Kidney glomerular epithelial cell (primary cell): ENCODE data around the gene TAP2.

Experiments used
- DNase-seq: peaks from one replicate; lab custom pipeline; 2025; lab: John Stamatoyannopoulos, UW

Gene TAP2

DNA sequence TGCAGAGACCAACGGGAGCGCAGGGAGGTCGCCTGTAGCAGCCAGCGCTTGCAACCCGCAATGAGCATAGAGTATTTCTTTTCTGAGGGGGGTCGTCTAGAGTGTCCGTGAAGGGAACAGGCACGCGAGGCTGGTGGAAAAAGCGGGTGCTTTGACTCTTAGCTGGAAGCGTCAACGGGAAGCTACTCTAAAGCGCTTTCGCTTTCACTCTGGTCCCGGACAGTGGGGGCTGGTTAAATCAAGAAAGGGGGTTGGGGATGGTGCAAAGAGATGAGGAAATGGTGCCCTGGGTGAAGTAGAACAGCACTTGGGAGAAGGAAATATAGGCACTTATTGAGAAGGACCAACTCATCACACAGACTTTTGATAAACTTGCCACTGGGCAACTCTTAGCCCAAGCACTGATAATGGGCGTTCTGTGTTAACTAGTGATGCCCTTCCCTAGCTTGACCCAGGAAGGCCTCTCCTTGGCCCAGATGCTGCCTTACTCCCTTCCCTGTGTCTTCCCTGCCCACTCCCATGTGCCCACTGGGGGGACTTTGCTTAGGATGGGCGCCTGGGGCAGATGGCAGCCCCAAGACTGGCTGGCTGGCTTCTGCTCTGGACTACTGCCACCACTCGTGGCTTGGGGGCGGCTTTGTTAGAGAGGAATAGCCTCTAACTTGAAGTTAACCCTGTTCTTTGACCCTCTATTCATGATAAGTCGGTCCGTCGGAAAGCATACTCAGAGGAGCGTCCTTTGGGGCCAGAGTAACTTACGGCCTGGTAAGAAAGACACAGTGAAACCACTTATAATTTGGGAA is 16.0 kb upstream of the TAP2 start:
- no peak for DNase-seq

DNA sequence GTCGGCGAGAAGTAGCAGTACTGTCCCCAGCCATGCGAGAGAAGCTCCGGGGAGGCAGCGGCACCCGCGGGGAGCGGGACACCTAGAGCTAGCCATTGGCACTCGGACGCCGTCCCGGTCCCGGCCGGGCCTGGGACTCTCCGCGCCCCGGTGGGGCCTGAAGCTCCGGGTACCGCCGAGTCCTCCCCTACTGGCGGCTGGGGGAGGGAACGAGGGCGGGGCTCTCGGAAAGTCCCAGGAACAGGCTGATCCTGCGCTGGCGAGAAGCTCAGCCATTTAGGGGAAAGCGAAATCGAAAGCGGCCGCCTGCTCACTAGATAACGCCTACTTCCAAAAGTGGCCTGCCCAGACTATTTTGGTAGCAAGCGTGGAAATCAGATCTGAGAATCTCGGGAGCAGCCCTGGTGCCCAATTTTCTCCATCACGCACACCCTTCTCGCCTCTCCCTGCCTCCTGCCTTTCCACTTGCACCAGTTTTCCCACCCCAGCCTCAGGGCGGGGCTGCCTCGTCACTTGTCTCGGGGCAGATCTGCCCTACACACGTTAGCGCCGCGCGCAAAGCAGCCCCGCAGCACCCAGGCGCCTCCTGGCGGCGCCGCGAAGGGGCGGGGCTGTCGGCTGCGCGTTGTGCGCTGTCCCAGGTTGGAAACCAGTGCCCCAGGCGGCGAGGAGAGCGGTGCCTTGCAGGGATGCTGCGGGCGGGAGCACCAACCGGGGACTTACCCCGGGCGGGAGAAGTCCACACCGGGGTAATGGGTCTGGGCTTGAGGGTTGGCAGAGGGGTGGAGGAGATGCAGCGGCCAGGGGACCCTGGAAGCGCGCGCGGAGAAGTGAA is 15.2 kb upstream of the TAP2 start, which contains the start of the genes PSMB9 and TAP1:
Gene PSMB9, plus strand, starts transcription at position 652 of the 835 bp plus-strand sequence. Its CDS starts 38 bp downstream, at position 690.
Gene TAP1, minus strand, starts transcription at position 164 of the 835 bp plus-strand sequence. Its CDS starts 68 bp downstream, at position 96.
- DNase-seq, result peak; percentile 95

DNA sequence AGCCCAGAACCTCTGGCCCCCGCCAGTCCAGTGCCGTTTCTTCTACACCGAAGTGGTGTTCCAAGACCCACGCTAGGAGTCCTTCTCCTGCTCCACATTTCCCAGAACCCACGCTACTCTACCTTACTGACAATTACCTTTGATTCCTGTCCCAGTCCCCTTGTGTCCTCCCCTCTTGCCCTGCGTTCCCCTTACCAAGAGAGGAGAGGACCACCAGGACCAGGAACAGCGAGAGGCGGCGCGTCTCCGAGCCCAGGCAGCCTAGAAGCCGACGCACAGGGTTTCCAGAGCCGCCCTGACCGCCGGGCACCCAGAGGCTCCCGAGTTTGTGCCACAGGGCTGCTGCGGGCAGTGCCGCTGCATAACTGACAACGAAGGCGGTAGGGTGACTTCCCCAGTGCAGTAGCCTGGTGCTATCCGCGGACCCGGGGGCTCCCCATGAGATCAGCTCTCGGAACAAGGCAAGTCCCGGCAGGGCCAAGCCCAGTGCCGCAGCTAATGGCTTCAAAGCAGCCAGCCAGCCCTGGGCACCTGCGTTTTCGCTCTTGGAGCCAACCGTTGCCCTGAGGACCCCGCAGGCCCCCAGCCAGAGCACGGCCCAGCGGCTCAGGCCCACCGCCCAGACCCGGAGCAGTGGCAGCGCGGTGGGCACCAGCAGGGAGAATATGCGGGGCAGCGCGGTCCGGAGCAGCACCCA is 14.5 kb upstream of the TAP2 start:
- peak; percentile 7 for DNase-seq

DNA sequence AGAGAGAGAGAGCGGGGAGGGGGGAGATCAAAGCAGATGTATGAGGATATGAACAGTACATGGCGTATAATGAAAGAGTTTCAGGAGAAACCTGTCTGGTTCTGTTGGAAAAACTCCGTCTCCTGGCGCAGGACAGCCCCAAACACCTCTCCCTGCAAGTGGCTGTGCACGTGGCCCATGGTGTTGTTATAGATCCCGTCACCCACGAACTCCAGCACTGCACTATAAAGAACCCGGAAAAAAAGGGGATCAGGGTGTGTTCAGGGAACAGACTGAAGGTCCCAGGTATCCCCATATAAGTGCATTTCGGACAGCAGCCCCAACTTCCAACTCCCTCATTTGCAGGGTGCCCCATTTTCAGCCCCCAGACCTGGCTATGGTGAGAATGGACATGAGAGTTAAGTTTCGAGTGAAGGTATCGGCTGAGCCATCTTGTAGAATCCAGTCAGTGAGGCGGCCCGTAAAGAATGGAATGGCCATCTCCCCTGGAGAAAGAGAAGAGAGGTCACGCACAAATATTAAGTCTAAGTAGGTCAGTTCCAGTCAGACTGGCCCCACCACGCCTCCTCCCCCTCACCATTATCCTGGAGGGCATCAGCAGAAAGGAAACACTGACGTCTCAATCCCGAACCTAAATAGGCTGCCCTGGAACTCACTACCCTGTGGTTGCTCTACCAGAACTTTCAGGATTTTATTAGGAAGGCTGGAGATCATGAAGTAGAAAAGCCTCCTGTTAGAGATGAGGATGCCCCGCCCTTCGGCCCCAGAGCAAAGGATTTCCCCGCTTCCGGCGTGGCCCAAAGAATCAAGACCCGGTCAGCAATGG is 13.7 kb upstream of the TAP2 start:
- no peak for DNase-seq

DNA sequence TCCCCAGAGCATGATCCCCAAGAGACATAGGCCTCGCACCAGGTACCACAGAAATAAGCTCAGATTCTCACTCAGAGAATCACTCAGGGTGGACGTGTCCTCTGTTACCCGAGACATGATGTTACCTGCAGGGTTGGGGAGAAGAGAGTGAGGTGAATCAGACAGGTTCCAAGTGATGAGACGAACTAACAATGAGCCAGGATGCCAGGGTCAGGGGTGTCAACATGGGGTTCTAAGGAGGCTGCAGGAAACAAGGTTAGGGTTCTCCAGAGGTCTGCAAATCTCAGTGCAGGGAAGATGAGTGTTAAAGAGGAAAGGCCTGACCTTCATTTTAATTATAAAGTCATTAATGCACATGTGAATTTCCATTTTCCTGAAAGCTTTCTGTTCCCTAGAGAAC is 12.5 kb upstream of the TAP2 start:
- no peak for DNase-seq

DNA sequence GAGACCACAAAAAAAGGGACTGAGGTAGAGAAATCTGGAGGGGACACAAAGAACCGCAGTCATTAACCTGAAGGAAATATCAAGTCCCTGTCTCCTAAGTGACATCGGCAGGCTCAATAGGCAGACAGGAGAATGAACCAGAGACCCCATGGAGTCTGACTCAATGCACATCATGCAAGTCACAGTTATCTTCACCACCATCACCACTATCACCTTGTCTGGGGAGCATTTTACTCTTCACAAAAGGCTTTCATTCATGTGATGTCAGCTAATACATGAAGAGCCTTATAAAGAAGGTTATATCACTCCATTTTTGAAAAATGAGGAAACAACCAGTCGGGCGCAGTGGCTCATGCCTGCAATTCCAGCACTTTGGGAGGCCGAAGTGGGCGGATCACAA is 10.6 kb upstream of the TAP2 start:
- DNase-seq, result no peak

DNA sequence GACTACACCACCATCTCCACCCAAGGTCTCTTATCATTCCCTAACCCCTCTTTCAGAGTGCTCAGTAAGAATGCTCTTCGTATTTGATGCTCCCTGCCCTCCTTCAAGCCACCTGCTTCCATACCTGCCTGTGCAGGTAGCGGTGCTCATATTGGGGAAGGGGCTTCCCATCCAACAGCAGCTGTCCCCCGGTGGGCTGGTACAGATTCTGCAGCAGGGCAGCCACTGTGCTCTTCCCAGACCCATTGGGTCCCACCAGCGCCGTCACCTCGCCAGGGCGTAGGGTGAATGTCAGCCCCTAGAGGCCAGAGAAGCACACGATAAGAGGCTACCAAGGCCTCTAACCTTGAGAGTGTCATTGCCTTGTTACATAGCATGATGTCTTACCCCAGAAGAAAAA is 9.3 kb upstream of the TAP2 start:
- DNase-seq, result no peak

DNA sequence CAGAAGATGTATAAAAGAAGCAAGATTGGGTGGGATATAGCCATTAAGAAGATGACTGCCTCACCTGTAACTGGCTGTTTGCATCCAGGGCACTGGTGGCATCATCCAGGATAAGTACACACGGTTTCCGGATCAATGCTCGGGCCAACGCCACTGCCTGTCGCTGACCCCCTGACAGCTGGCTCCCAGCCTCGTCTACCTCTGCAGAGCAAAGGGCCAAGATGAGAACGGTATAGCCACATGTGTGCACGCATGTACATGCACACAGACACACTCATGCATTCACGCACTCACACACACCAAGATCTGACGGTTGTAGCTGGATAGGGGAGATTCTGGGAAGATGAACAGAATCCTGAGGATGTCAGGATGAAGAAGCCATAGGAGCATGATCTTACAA is 8.5 kb upstream of the TAP2 start:
- DNase-seq, result no peak

DNA sequence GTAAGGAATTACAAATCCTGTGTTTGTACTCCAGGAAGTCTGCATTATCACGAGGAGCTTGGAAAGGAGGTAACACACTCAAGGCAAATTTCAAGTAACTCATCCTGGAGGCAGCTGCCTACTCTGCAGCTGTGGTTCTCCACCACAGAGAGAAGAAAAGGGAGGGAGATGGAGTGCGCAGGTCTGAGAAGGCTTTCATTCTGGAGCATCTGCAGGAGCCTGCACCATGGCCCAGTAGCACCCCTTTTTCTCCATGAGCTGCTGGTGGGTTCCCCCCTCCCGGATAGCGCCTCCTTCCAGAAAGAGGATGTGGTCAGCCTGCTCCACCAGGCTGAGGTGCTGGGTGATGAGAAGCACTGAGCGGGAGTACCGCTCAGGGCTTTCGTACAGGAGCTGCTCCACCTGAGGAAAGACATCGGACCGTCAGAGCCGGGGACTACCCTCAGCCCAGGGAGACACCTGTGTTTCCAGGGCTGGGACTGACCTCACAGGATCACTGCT is 6.9 kb upstream of the TAP2 start:
- DNase-seq, result no peak

DNA sequence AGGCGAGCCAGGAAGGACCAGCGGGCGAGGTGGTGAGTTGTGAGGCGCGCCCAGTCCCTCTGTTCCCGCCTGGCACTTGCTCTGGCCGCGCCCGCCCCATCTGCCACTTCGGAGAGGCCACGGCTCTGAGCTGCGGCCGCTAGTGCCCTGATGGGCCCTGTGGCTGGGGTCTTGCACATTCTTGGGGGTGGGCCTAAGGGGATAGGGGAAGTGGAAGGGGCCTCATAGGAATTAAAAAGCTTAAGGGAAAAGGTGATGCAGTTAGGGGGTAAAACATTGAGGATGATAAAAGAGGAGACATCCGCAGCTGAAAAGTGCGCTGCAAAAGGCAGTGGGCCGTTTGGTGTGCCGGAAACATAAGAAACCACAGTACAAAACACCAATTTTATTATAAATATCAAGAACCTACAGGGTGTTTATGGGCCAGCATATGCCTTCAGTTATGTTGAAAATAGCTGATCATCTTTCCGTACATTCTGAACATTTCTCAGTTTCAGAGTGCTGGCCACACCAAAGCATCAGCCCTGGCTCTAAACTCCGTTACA is 6.4 kb upstream of the TAP2 start:
- DNase-seq, result no peak

DNA sequence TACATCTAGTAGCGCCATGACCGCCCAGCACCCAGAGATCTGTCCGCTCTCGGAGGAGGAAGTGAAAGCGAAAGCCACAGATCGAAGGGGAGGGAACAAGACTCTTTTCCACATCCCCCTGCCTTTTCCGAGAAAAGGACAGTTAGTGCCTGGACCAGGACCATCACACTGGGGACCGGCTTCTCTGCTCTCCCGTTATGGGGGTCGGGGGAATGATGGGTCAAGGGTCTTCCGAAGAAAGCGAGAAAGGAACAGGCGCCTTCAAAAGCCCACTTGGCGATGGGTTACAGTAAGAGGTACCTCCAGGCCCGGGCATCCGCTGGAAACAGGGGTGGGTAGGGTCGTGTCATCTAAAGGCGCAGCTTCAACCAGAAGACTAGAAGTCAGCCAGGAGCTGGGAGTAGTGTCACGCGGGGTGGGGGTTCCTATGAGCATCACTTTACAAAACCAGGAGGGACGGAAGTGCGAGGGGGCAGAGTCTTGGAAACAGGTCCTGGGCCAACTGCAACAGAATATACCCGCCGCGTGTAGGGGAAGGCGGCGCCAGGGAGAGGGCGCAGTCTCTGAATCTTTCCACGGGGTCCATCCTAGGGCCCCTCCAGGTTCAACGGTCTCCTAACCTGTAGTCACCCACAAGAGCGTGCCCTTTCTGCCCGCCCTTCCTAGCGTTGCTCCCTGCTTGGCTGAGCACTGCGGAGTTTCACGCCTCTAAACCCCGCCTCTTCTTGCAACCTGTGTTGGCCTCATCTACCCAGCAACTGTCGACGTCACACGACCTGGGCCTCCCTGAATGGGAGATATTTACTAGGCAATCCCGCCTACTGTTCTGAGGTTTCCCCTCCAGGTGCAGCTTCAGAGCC is 5.7 kb upstream of the TAP2 start, which contains the start of gene PSMB8:
Gene PSMB8, minus strand, starts transcription at position 69 of the 860 bp plus-strand sequence. Its CDS starts 51 bp downstream, at position 18.
- DNase-seq, result peak; percentile 91

DNA sequence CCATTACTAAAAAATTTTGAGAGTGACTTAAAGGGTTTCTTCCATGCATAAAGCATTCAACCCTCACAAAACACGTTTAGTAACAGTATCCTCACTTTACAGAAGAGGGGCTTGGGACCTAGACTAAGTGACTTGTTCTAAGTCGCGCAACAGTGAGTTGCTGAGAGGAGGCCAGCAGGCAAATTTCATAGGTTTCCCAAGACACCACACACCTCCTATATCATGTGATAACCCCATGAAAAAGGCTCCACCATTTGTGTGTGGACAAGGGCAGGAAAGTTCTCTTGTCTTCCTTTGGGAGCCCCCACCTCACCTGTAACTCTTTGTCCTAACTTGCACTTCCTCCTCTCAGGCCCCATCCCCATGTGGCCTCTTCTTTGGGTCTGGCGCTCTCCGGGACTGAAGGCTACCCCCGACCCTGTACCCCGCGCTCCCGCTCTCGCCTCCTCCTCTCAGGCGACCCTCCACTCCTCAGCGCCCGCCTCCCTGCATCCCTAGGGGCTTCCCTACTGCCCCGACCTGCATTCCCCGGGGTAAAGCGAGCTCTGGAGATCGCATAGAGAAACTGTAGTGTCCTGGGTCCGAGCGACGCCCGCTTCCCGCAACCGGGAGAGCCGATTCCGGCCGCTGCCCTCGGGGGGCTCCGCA is 4.9 kb upstream of the TAP2 start:
- no peak for DNase-seq

DNA sequence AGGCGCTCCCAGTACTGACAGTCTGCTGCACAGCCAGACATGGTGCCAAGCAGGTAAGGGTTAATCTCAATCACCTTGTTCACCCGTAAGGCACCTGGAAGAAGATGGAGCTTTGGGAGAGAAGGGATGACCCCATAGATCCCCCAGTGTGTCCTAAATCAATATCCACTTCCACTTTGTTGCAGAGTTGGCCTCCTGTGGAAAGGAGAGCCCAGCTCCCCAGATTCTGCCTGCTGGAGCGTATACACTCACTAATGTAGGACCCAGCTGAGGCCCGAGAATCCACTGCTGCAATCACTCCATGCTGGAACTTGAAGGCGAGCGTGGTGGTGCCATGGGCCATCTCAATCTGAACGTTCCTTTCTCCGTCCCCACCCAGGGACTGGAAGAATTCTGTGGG is 4.2 kb upstream of the TAP2 start:
- DNase-seq, result no peak

DNA sequence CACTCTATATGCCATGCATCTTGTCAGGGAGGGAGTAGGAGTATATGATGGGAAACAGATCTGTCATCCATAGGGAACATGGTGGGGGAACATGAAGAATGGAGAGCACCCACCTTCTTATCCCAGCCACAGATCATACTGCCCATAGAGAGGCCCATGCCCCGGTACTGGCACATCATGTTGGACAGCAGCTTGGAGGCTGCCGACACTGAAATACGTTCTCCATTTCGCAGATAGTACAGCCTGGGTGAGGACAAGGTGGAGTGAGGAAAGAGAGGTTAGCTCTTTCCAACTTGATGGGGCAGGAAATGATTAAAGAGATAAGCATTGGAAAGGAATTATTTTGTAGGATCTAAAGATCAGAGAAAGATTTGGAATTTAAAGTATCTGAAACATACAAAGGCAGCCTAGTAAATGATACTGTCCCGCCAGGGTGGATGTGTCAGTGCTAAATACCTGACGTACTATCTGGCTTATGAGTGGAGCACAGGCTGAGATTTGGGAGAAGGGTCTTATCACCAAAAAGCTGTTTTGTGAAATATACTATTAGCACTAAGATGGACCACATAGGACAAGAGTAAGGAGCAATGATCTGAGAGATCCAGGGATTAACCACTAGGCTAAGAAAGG is 3.6 kb upstream of the TAP2 start:
- DNase-seq, result no peak

DNA sequence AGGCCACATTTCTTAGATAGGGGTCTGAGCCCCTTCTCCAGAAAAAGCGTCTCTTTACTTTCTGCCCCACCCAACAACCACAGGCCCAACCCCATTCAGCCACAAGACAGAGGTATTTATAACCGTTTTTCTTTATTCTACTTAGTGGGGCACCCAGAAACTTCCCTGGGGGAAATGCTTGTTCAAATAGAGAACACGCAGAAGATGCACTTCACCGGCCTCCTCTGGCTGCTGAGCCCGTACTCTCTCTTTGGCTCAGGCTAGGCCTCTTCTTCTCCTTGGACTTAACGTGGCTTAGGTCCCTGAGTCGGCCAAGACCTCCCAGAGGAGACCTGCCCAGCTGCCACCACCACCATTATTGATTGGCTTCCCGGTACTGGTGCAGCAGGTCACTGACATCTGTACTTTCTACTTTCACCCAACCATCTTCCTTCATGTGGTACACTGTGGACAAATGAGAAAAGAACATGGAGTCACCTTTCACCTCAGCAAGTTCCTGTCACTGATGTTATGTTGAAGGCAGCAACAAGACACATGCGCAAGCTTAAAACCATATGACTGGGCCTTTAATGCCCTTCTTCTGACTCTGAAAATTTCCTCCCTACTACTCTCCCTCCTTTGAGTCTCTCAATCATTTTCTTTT is 2.2 kb upstream of the TAP2 start:
- DNase-seq, result no peak

DNA sequence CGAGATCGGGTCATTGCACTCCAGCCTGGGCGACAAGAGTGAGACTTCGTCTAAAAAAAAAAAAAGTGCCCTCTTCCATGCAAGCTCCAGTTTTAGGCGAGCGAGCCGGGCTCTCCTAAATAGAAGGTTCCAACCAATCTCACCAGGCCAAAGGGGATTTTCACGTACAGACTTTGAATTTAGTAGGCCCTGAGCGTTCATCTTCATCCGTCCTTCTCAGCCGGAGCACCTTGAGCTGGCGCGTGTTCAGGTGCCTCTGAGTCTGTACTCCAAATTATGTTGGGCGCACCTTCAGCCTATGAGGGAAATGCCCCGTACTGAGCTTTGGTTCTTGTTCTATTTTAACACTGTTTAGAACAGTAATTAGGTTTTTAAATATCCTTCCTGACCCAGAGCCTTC is 817 bp upstream of the TAP2 start:
- no peak for DNase-seq

DNA sequence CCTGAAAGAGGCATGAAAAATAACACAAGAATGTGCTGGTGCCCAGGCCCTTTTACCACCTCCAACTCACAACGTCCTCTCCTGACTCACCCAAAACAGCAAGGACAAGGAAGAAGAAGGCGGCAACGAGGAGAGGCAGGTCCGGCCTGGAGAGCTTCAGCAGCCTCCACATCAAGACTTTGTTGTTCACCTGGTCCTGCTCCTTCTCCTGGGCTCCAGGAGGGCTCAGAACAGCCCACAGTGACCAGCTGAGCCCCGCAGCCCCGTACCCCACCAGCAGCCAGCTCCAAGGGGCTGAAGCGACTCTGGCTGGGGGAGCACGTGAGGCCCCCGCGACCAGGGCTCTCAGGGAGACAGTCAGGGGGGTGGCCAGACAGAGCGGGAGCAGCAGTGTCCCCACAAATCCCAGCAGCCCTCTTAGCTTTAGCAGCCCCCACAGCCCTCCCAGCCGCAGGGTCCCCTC is 857 bp downstream of the TAP2 start:
- DNase-seq, result no peak

DNA sequence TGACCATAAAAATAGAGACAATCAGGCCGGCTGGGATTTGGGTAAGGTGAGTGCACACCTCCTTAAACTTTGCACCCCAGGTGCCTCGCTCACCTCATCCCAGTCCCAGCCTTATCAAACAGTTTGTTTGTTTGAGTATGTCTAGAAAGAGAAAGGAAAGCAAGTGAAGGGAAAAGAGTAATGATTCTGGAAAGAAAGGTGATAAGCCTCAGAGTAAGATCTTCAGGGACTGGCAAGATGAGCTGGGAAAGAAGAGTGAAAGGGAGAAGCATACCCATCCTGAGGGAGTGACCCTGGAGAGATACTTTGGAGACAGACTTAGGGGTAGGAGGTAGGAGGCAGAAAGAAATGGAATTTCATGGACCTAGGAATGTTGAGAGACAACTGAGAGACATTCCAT is 1.7 kb downstream of the TAP2 start:
- DNase-seq, result no peak
